Natural killer cell (primary cell): ENCODE results near the gene SDR42E1. TPM values are rescaled to one million over a fixed set of nuclear protein-coding genes. Genes with fewer than 3 reads are reported as not detected.
A peak's percentile ranks its signal among the peaks of the same experiment; 100 is the strongest.
"Not testable (repeated sequence)": the region's sequence is repeated elsewhere in the genome, so short reads cannot be mapped to it uniquely, and the experiment has no call there.

Source experiments
- ATAC-seq, 3 donors: fragments of 150-1000 bp in 2 of 3; fragments of 200-7000 bp in 1 of 3; cut with Tn5 transposase; 1 replicate in 1 of 3; 2 replicates in 2 of 3; pipeline ENCODE4 v1.10.0; 2021; ENCODE audit warnings: mild to moderate bottlenecking in 2 of 3, moderate library complexity in 2 of 3
- DNase-seq, 2 donors: peaks; one replicate each; pipeline versions ENCODE4 v3.0.0 to v3.0.0-alpha.2; 2013 to 2021; ENCODE audit warnings: mixed read lengths in 1 of 2
- H3K27ac ChIP-seq: one replicate; pipeline ENCODE4 v1.5.1; 2013; ENCODE audit warnings: mild to moderate bottlenecking, low read length
- H3K27me3 ChIP-seq: one replicate; pipeline ENCODE4 v1.6.1; 2013; ENCODE audit warnings: low read length; ENCODE audit not compliant: control insufficient read depth, insufficient read depth
- H3K36me3 ChIP-seq: one replicate; pipeline ENCODE4 v1.6.1; 2013; ENCODE audit warnings: low read length; ENCODE audit not compliant: control insufficient read depth, insufficient read depth
- H3K4me1 ChIP-seq: one replicate; pipeline ENCODE4 v1.6.1; 2013; ENCODE audit warnings: low read length; ENCODE audit not compliant: control insufficient read depth, insufficient read depth
- H3K4me3 ChIP-seq: one replicate; pipeline ENCODE4 v1.5.1; 2013; ENCODE audit warnings: low read length
- H3K9me3 ChIP-seq: one replicate; pipeline ENCODE4 v1.6.1; 2013; ENCODE audit warnings: low read length; ENCODE audit not compliant: control insufficient read depth, insufficient read depth
- H3K27ac Mint-ChIP-seq, 2 donors: one replicate each; pipeline ENCODE4 v1.8.0; 2022; ENCODE audit warnings: mild to moderate bottlenecking in 2 of 2, mixed read lengths in 2 of 2, moderate library complexity in 1 of 2
- H3K27me3 Mint-ChIP-seq, 2 donors: one replicate each; pipeline ENCODE4 v1.8.0; 2022; ENCODE audit warnings: low read depth in 2 of 2, mixed read lengths in 2 of 2
- H3K36me3 Mint-ChIP-seq: one replicate; pipeline ENCODE4 v1.8.0; 2022; ENCODE audit warnings: mixed read lengths
- H3K4me1 Mint-ChIP-seq, 2 donors: one replicate each; pipeline ENCODE4 v1.8.0; 2022; ENCODE audit warnings: mixed read lengths in 2 of 2
- H3K4me3 Mint-ChIP-seq: one replicate; pipeline ENCODE4 v1.8.0; 2022; ENCODE audit warnings: mild to moderate bottlenecking, moderate library complexity, mixed read lengths
- H3K9me3 Mint-ChIP-seq, 2 donors: one replicate each; pipeline ENCODE4 v1.8.0; 2022; ENCODE audit warnings: mixed read lengths in 2 of 2
- WGBS: methylation state at CpG from one replicate; pipeline ENCODE4 v1.1.7; 2013; ENCODE audit warnings: missing lambda C conversion rate; ENCODE audit not compliant: insufficient coverage; 5-methylcytosine and 5-hydroxymethylcytosine counted together
- intact Hi-C: fragments of 100-400 bp; cut with micrococcal nuclease; formaldehyde crosslinking; loops from one replicate; pipeline ENCODE4 v1.14.2; 2022
- total RNA-seq, 4 donors: library from RNA; stranded (reverse); fragments of 120-200 nt in 1 of 4; gene quantifications; one replicate each; pipeline versions ENCODE4 v1.2.3 to v1.2.4, GENCODE V29; 2013 to 2022
- TF ChIP-seq, protein P1 (sequence below): fragments of 200-600 bp; IDR thresholded peaks from one replicate; pipeline ENCODE4 v1.8.0; 2022; ENCODE audit warnings: antibody characterized with exemption

SDR42E1 gene
- total RNA-seq, 3 donors from 2014 or later (not counting 1 experiment from before 2014, with no cell fraction given) = 3.6 to 8.5 (median 6.3) TPM

GRCh38 chr16:82010649-82011048 is 621 bp downstream of the SDR42E1 start:
- peak overlapping the region; percentile 57 for H3K4me3 ChIP-seq
- H3K36me3 ChIP-seq = no peaks in the 10 kb centered on the region
- peak overlapping the region; percentile 95 for H3K4me3 Mint-ChIP-seq
- H3K27ac ChIP-seq = no peak overlapping the region
- H3K27ac Mint-ChIP-seq = peak overlapping the region; percentile 71 to 92
- H3K27me3 ChIP-seq = peaks cover 12% of the 10 kb centered on the region
- peaks cover 0 to 2% of the 10 kb centered on the region in 2 donors for H3K9me3 Mint-ChIP-seq
- peaks cover 15% of the 10 kb centered on the region for H3K4me1 ChIP-seq
- 80% methylated on average over 8 of the region's 8 CpGs for WGBS
- intact Hi-C loops = no loop called here
- TF ChIP-seq, protein P1, sequence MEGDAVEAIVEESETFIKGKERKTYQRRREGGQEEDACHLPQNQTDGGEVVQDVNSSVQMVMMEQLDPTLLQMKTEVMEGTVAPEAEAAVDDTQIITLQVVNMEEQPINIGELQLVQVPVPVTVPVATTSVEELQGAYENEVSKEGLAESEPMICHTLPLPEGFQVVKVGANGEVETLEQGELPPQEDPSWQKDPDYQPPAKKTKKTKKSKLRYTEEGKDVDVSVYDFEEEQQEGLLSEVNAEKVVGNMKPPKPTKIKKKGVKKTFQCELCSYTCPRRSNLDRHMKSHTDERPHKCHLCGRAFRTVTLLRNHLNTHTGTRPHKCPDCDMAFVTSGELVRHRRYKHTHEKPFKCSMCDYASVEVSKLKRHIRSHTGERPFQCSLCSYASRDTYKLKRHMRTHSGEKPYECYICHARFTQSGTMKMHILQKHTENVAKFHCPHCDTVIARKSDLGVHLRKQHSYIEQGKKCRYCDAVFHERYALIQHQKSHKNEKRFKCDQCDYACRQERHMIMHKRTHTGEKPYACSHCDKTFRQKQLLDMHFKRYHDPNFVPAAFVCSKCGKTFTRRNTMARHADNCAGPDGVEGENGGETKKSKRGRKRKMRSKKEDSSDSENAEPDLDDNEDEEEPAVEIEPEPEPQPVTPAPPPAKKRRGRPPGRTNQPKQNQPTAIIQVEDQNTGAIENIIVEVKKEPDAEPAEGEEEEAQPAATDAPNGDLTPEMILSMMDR = no peak
- peaks cover 14 to 23% of the 10 kb centered on the region in 2 donors for H3K27me3 Mint-ChIP-seq
- ATAC-seq (no peak), DNase-seq (peak in 1 of 2 donors; percentile 5)
- peaks cover 5% of the 10 kb centered on the region for H3K9me3 ChIP-seq
- peaks cover 31 to 38% of the 10 kb centered on the region in 2 donors for H3K4me1 Mint-ChIP-seq
- H3K36me3 Mint-ChIP-seq = no peaks in the 10 kb centered on the region

GRCh38 chr16:82009789-82010188 is 1.5 kb downstream of the SDR42E1 start:
- H3K9me3 ChIP-seq, H3K27me3 ChIP-seq, H3K36me3 ChIP-seq, H3K4me3 ChIP-seq, DNase-seq, H3K27ac ChIP-seq, H3K36me3 Mint-ChIP-seq, ATAC-seq, H3K9me3 Mint-ChIP-seq, intact Hi-C loops: not testable (repeated sequence)
- H3K4me1 ChIP-seq = peaks cover 15% of the 10 kb centered on the region
- 100% methylated on average over 2 of the region's 4 CpGs for WGBS
- Mint-ChIP-seq H3K27ac (peak overlapping the region in 1 of 2 donors; percentile 71), H3K27me3 (peaks cover 7 to 14% of the 10 kb centered on the region in 2 donors), H3K4me3 (peak overlapping the region; percentile 21), H3K4me1 (peaks cover 31 to 42% of the 10 kb centered on the region in 2 donors)

- Histone ChIP-seq H3K36me3 (no peaks in the 10 kb centered on the region), H3K9me3 (peaks cover 5% of the 10 kb centered on the region), H3K27ac (no peak overlapping the region), H3K27me3 (peaks cover 3% of the 10 kb centered on the region), H3K4me3 (no peak overlapping the region), H3K4me1 (peaks cover 15% of the 10 kb centered on the region)
- H3K27me3 Mint-ChIP-seq = peaks cover 4 to 12% of the 10 kb centered on the region in 2 donors
- 91% methylated on average over 9 of the region's 9 CpGs for WGBS
- H3K27ac Mint-ChIP-seq = no peak overlapping the region
- intact Hi-C loops = no loop called here
- H3K4me1 Mint-ChIP-seq = peaks cover 31 to 42% of the 10 kb centered on the region in 2 donors
- DNase-seq (no peak), ATAC-seq (no peak)
- peak overlapping the region; percentile 21 for H3K4me3 Mint-ChIP-seq
- no peaks in the 10 kb centered on the region for H3K9me3 Mint-ChIP-seq
- H3K36me3 Mint-ChIP-seq = no peaks in the 10 kb centered on the region
- TF ChIP-seq, protein P1 = no peak
Measured at GRCh38 chr16:82008957-82009592, 2.2 kb downstream of the SDR42E1 start.

- WGBS = 100% methylated on average over 1 of the region's 2 CpGs
- Mint-ChIP-seq H3K4me3 (no peak overlapping the region), H3K36me3 (no peaks in the 10 kb centered on the region)
Measured at GRCh38 chr16:82007189-82007588, 4.1 kb downstream of the SDR42E1 start.

More at GRCh38 chr16:82007189-82007588, 4.1 kb downstream of the SDR42E1 start:
- H3K4me1 Mint-ChIP-seq = peaks cover 37 to 43% of the 10 kb centered on the region in 2 donors
- ATAC-seq (no peak), DNase-seq (no peak)
- TF ChIP-seq, protein P1 = no peak
- intact Hi-C loops = no loop called here
- H3K36me3 ChIP-seq = no peaks in the 10 kb centered on the region
- H3K9me3 ChIP-seq = peaks cover 5% of the 10 kb centered on the region
- no peaks in the 10 kb centered on the region for H3K9me3 Mint-ChIP-seq
- peaks cover 3% of the 10 kb centered on the region for H3K27me3 ChIP-seq
- H3K27ac ChIP-seq = no peak overlapping the region
- no peak overlapping the region for H3K4me3 ChIP-seq
- peaks cover 0 to 2% of the 10 kb centered on the region in 2 donors for H3K27me3 Mint-ChIP-seq
- H3K27ac Mint-ChIP-seq = no peak overlapping the region
- H3K4me1 ChIP-seq = peaks cover 15% of the 10 kb centered on the region
